Chondrocyte (in vitro differentiated cells): ENCODE data around the gene YAE1. TPM values are rescaled to one million over a fixed set of nuclear protein-coding genes. Genes with fewer than 3 reads are reported as not detected.

Source experiments
- DNase-seq: peaks from one replicate; pipeline ENCODE4 v3.0.0; 2021; ENCODE audit warnings: mixed read lengths, low spot score
- H3K27ac Mint-ChIP-seq: one replicate; pipeline ENCODE4 v1.8.0; 2021; ENCODE audit warnings: mild to moderate bottlenecking, moderate library complexity, mixed read lengths; ENCODE audit not compliant: unreplicated experiment
- H3K27me3 Mint-ChIP-seq: 2 replicates; pipeline ENCODE4 v1.8.0; 2021; ENCODE audit warnings: low read depth, mixed read lengths
- H3K36me3 Mint-ChIP-seq: 2 replicates; pipeline ENCODE4 v1.8.0; 2021; ENCODE audit warnings: low read depth, mixed read lengths
- H3K4me1 Mint-ChIP-seq: 2 replicates; pipeline ENCODE4 v1.8.0; 2021; ENCODE audit warnings: low read depth, mild to moderate bottlenecking, mixed read lengths
- H3K4me3 Mint-ChIP-seq: one replicate; pipeline ENCODE4 v1.8.0; 2021; ENCODE audit warnings: mild to moderate bottlenecking, moderate library complexity, mixed read lengths; ENCODE audit not compliant: unreplicated experiment
- H3K9me3 Mint-ChIP-seq: 2 replicates; pipeline ENCODE4 v1.8.0; 2021; ENCODE audit warnings: low read depth, mixed read lengths
- total RNA-seq: library from RNA; stranded (reverse); gene quantifications from 3 replicates; pipeline ENCODE4 v1.2.1, GENCODE V29; 2021
- TF ChIP-seq, protein P1 (sequence below): fragments of 200-600 bp; sonication (generic); IDR thresholded peaks from 2 replicates; pipeline ENCODE4 v1.5.0; 2021; ENCODE audit warnings: antibody characterized with exemption, mild to moderate bottlenecking, moderate library complexity

The YAE1 gene
- total RNA-seq, 1 donor from 2014 or later, result 14.9 TPM

GRCh38 chr7:39531818-39532217, 34.4 kb upstream of the YAE1 start:
- no peaks in the 10 kb centered on the region for H3K4me1 Mint-ChIP-seq
- H3K4me3 Mint-ChIP-seq, result no peak overlapping the region
- DNase-seq, result no peak
- no peaks in the 10 kb centered on the region for H3K9me3 Mint-ChIP-seq
- TF ChIP-seq, protein P1, sequence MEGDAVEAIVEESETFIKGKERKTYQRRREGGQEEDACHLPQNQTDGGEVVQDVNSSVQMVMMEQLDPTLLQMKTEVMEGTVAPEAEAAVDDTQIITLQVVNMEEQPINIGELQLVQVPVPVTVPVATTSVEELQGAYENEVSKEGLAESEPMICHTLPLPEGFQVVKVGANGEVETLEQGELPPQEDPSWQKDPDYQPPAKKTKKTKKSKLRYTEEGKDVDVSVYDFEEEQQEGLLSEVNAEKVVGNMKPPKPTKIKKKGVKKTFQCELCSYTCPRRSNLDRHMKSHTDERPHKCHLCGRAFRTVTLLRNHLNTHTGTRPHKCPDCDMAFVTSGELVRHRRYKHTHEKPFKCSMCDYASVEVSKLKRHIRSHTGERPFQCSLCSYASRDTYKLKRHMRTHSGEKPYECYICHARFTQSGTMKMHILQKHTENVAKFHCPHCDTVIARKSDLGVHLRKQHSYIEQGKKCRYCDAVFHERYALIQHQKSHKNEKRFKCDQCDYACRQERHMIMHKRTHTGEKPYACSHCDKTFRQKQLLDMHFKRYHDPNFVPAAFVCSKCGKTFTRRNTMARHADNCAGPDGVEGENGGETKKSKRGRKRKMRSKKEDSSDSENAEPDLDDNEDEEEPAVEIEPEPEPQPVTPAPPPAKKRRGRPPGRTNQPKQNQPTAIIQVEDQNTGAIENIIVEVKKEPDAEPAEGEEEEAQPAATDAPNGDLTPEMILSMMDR, result no peak
- H3K27me3 Mint-ChIP-seq, result peaks cover 16% of the 10 kb centered on the region
- no peak overlapping the region for H3K27ac Mint-ChIP-seq
- H3K36me3 Mint-ChIP-seq, result no peaks in the 10 kb centered on the region

- no peaks in the 10 kb centered on the region for H3K36me3 Mint-ChIP-seq
- H3K27ac Mint-ChIP-seq, result no peak overlapping the region
- H3K4me3 Mint-ChIP-seq, result no peak overlapping the region
Measured at GRCh38 chr7:39532832-39533231, 33.4 kb upstream of the YAE1 start.

GRCh38 chr7:39534599-39534998, 31.6 kb upstream of the YAE1 start:
- TF ChIP-seq, protein P1, result no peak
- H3K4me1 Mint-ChIP-seq, result no peaks in the 10 kb centered on the region
- no peak overlapping the region for H3K27ac Mint-ChIP-seq
- H3K36me3 Mint-ChIP-seq, result no peaks in the 10 kb centered on the region
- no peak overlapping the region for H3K4me3 Mint-ChIP-seq
- no peaks in the 10 kb centered on the region for H3K9me3 Mint-ChIP-seq
- no peak for DNase-seq
- peaks cover 16% of the 10 kb centered on the region for H3K27me3 Mint-ChIP-seq

More at GRCh38 chr7:39532832-39533231, 33.4 kb upstream of the YAE1 start:
- no peak for DNase-seq
- Mint-ChIP-seq H3K9me3 (no peaks in the 10 kb centered on the region), H3K4me1 (no peaks in the 10 kb centered on the region), H3K27me3 (peaks cover 16% of the 10 kb centered on the region)
- TF ChIP-seq, protein P1, result no peak

- DNase-seq, result no peak
- H3K27ac Mint-ChIP-seq, result no peak overlapping the region
- H3K4me1 Mint-ChIP-seq, result no peaks in the 10 kb centered on the region
- H3K27me3 Mint-ChIP-seq, result peaks cover 19% of the 10 kb centered on the region
- H3K36me3 Mint-ChIP-seq, result no peaks in the 10 kb centered on the region
- no peak overlapping the region for H3K4me3 Mint-ChIP-seq
- no peaks in the 10 kb centered on the region for H3K9me3 Mint-ChIP-seq
- TF ChIP-seq, protein P1, result no peak
Measured at GRCh38 chr7:39535064-39535463, 31.1 kb upstream of the YAE1 start.

DNA sequence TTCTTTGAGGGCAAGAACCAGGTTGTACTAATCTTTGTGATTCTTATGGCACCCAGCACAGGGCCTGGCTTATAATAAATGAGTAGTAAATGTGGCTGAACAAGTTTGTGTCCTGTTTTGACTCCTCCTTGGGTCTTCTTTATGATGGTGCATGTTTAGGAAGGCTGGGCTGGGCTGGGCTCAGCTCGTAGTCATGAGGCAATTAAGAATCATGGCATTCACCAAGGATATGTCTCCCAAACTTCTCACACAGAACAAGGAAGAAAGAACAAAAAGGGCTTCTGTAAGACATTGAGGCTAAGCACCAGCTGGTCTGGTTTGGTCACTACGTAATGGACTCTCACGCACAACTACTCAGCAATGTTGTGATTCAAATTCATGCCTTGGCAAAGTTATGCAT, 30.5 kb upstream of the YAE1 start:
- Mint-ChIP-seq H3K4me1 (no peaks in the 10 kb centered on the region), H3K9me3 (no peaks in the 10 kb centered on the region), H3K4me3 (no peak overlapping the region), H3K36me3 (no peaks in the 10 kb centered on the region), H3K27me3 (peaks cover 15% of the 10 kb centered on the region), H3K27ac (no peak overlapping the region)
- DNase-seq, result no peak
- TF ChIP-seq, protein P1, result no peak
